Osteoblast (primary cell): ENCODE data around the gene SNRNP40. TPM values are rescaled to one million over a fixed set of nuclear protein-coding genes. Genes with fewer than 3 reads are reported as not detected.

Experiments used
- DNase-seq: peaks from one replicate; pipeline ENCODE4 v3.0.0; 2011; ENCODE audit warnings: low spot score, mixed read lengths; ENCODE audit not compliant: insufficient read length; ENCODE audit errors: missing footprints
- H2AFZ ChIP-seq: 2 replicates; pipeline ENCODE4 v1.6.0; 2011; ENCODE audit warnings: mild to moderate bottlenecking, low read length
- H3K27ac ChIP-seq: 2 replicates; pipeline ENCODE4 v1.5.1; 2011; ENCODE audit warnings: mild to moderate bottlenecking, low read depth, low read length, moderate library complexity
- H3K27me3 ChIP-seq: 2 replicates; pipeline ENCODE4 v1.6.0; 2012; ENCODE audit warnings: mild to moderate bottlenecking, control low read depth, inconsistent platforms, low read length, moderate library complexity; ENCODE audit not compliant: insufficient read depth
- H3K36me3 ChIP-seq: 2 replicates; pipeline ENCODE4 v1.5.1; 2011; ENCODE audit warnings: mild to moderate bottlenecking, low read length, control low read depth, moderate library complexity; ENCODE audit not compliant: insufficient read depth
- H3K4me1 ChIP-seq: 2 replicates; pipeline ENCODE4 v1.5.1; 2011; ENCODE audit warnings: mild to moderate bottlenecking, low read length, control low read depth, moderate library complexity; ENCODE audit not compliant: insufficient read depth
- H3K4me2 ChIP-seq: 2 replicates; pipeline ENCODE4 v1.6.0; 2011; ENCODE audit warnings: mild to moderate bottlenecking, low read length; ENCODE audit not compliant: insufficient read depth
- H3K4me3 ChIP-seq: fragments of 200-600 bp; sonication (generic); 3 replicates; pipeline ENCODE4 v1.5.1; 2012; ENCODE audit warnings: mild to moderate bottlenecking, low read length, inconsistent platforms; ENCODE audit not compliant: insufficient read depth
- H3K79me2 ChIP-seq: 2 replicates; pipeline ENCODE4 v1.6.0; 2012; ENCODE audit warnings: mild to moderate bottlenecking, low read length, control low read depth, inconsistent platforms; ENCODE audit not compliant: insufficient read depth
- H3K9me3 ChIP-seq: 2 replicates; pipeline ENCODE4 v1.5.1; 2011; ENCODE audit warnings: low read depth, low read length, control low read depth
- H4K20me1 ChIP-seq: 2 replicates; pipeline ENCODE4 v1.6.0; 2012; ENCODE audit warnings: mild to moderate bottlenecking, low read length, control low read depth; ENCODE audit not compliant: insufficient read depth
- CTCF ChIP-seq: IDR thresholded peaks from 2 replicates; pipeline ENCODE4 v1.5.1; 2011; ENCODE audit warnings: mild to moderate bottlenecking, low read depth, low read length, moderate library complexity; ENCODE audit errors: extremely low read depth
- total RNA-seq: library from RNA; depleted of rRNA; stranded (reverse); fragments of >200 nt; gene quantifications from 2 replicates; pipeline ENCODE4 v1.2.3, GENCODE V29; 2012

The SNRNP40 gene
- total RNA-seq, 1 donor, result 78.2 TPM

- Histone ChIP-seq H3K79me2 (no peaks in the 10 kb centered on the region), H3K4me3 (no peak overlapping the region), H4K20me1 (no peaks in the 10 kb centered on the region), H2AFZ (no peak overlapping the region), H3K27ac (no peak overlapping the region), H3K4me1 (no peaks in the 10 kb centered on the region), H3K36me3 (no peaks in the 10 kb centered on the region), H3K27me3 (peaks cover 20% of the 10 kb centered on the region), H3K4me2 (no peak overlapping the region), H3K9me3 (no peaks in the 10 kb centered on the region)
- no peak for DNase-seq
- no peak for TF ChIP-seq CTCF
Observed at GRCh38 chr1:31228986-31229385, 67.6 kb downstream of the SNRNP40 start.

DNA sequence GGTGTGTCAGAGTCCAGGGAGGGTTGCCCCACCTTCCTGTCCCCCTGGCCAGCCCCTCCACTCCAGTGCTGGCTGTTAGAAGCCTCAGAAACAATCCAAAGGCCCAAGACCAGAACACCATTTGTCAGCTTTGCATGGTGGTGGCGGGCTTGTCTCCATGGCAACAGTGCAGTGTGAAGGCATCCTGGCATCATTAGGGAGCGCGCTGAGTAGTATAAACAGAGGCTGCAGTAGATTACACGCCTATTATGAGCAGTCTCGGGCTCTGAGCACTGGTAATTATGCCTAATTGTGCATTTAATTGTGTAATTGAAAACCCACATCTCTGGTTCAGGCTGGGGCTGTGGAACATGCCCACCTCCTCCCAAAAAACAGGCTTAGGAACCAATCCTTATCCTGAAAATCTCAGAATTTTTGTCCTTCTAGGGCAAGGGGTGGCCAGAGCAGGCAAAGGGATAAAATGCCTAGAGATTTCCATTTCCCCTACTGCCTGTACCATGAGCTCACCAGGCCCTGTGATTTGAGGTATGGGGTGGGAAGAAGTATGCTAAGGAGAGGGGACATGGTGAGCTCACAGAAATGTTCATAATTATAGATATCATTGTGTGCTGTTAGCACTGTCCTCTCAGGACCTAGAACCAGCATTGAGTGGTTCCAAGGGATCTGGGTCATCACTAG lies 68.6 kb downstream of the SNRNP40 start:
- no peak for TF ChIP-seq CTCF
- H3K4me3 ChIP-seq, result no peak overlapping the region
- H3K27me3 ChIP-seq, result peaks cover 17% of the 10 kb centered on the region
- no peaks in the 10 kb centered on the region for H3K9me3 ChIP-seq
- no peak overlapping the region for H3K4me2 ChIP-seq
- H2AFZ ChIP-seq, result no peak overlapping the region
- no peaks in the 10 kb centered on the region for H4K20me1 ChIP-seq
- no peak overlapping the region for H3K27ac ChIP-seq
- H3K36me3 ChIP-seq, result no peaks in the 10 kb centered on the region
- no peaks in the 10 kb centered on the region for H3K4me1 ChIP-seq
- DNase-seq, result no peak
- H3K79me2 ChIP-seq, result no peaks in the 10 kb centered on the region

DNA sequence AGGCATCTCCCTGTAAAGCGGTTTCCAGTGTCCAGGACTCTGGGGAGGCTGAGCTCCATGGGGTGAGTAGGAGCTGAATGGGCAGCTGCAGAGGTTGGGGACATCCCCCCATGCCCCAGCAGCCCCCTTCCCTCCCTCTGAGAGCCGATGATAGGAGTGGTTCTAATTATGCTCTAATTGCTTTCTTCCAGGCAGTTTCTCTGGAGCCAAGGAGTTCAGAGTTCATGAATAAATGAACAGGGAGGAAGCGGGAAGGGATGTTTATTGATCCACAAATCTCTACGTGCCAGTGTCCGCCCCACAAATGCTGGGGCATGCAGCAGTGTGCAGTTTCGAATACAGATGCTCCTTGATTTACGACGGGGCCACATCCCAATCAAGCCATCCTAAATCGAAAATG lies 72.5 kb downstream of the SNRNP40 start:
- no peaks in the 10 kb centered on the region for H4K20me1 ChIP-seq
- no peaks in the 10 kb centered on the region for H3K36me3 ChIP-seq
- DNase-seq, result no peak
- H3K9me3 ChIP-seq, result no peaks in the 10 kb centered on the region
- peaks cover 25% of the 10 kb centered on the region for H3K27me3 ChIP-seq
- no peaks in the 10 kb centered on the region for H3K4me1 ChIP-seq
- no peak for TF ChIP-seq CTCF
- H3K79me2 ChIP-seq, result no peaks in the 10 kb centered on the region
- H3K4me2 ChIP-seq, result no peak overlapping the region
- no peak overlapping the region for H3K4me3 ChIP-seq
- no peak overlapping the region for H2AFZ ChIP-seq
- H3K27ac ChIP-seq, result no peak overlapping the region

GRCh38 chr1:31222176-31222575 lies 74.4 kb downstream of the SNRNP40 start:
- H3K27me3 ChIP-seq, result peaks cover 30% of the 10 kb centered on the region
- no peaks in the 10 kb centered on the region for H3K36me3 ChIP-seq
- no peak overlapping the region for H3K27ac ChIP-seq
- TF ChIP-seq CTCF, result no peak
- H3K4me3 ChIP-seq, result no peak overlapping the region
- H3K9me3 ChIP-seq, result no peaks in the 10 kb centered on the region
- H2AFZ ChIP-seq, result no peak overlapping the region
- DNase-seq, result no peak
- H3K4me1 ChIP-seq, result no peaks in the 10 kb centered on the region
- no peak overlapping the region for H3K4me2 ChIP-seq
- no peaks in the 10 kb centered on the region for H4K20me1 ChIP-seq
- H3K79me2 ChIP-seq, result no peaks in the 10 kb centered on the region
